SH-SY5Y (cell line): ENCODE measurements around the gene ASB1.

Experiments used
- GATA2 ChIP-seq: IDR thresholded peaks from 2 replicates; pipeline ENCODE4 v1.6.1; 2011; ENCODE audit warnings: mild to moderate bottlenecking, low read depth, low read length
- GATA3 ChIP-seq: IDR thresholded peaks from 2 replicates; pipeline ENCODE4 v1.6.1; 2011; ENCODE audit warnings: low read depth, mild to moderate bottlenecking, low read length, moderate library complexity

ASB1 gene

GRCh38 chr2:238426568-238427434 lies at the start of gene ASB1:
ASB1 (plus strand) TSS chr2:238426927; CDS start chr2:238427071, 144 bp downstream.
- TF ChIP-seq GATA2 (no peak), GATA3 (no peak)

- TF ChIP-seq GATA3 = no peak
- no peak for TF ChIP-seq GATA2
These were observed 48.3 kb upstream of the ASB1 start for GRCh38 chr2:238378230-238379095.

GRCh38 chr2:238379096-238379810 lies 47.5 kb upstream of the ASB1 start:
- no peak for TF ChIP-seq GATA2

- TF ChIP-seq GATA3 (no peak), GATA2 (no peak)
These were observed 46.4 kb upstream of the ASB1 start for GRCh38 chr2:238380336-238380735.

- no peak for TF ChIP-seq GATA3
- TF ChIP-seq GATA2 = no peak
These were observed 45.9 kb upstream of the ASB1 start for GRCh38 chr2:238380785-238381184.

- no peak for TF ChIP-seq GATA3
- TF ChIP-seq GATA2 = no peak
These were observed 45.2 kb upstream of the ASB1 start for GRCh38 chr2:238381341-238382115.

GRCh38 chr2:238382381-238382781 lies 44.3 kb upstream of the ASB1 start:
- TF ChIP-seq GATA2 (no peak), GATA3 (no peak)

- no peak for TF ChIP-seq GATA3
- no peak for TF ChIP-seq GATA2
These were observed 43.6 kb upstream of the ASB1 start for GRCh38 chr2:238383135-238383534.

- TF ChIP-seq GATA2 (no peak), GATA3 (no peak)
These were observed 42.9 kb upstream of the ASB1 start for GRCh38 chr2:238383743-238384380.

GRCh38 chr2:238387332-238387731 lies 39.4 kb upstream of the ASB1 start:
- no peak for TF ChIP-seq GATA3
- TF ChIP-seq GATA2 = no peak

- TF ChIP-seq GATA3 (no peak), GATA2 (no peak)
These were observed 37.9 kb upstream of the ASB1 start for GRCh38 chr2:238388794-238389193.

- TF ChIP-seq GATA3 (no peak), GATA2 (no peak)
These were observed 36.6 kb upstream of the ASB1 start for GRCh38 chr2:238389988-238390589.
